SK-N-SH (cell line): Measurements from ENCODE around the gene COL23A1. TPM values are rescaled to one million over a fixed set of nuclear protein-coding genes. Genes with fewer than 3 reads are reported as not detected.

Experiments used
- CTCF ChIA-PET: fragments of 300-600, 350-600 bp; formaldehyde crosslinking; extraction: SDS; loops from one replicate; lab custom pipeline; 2021; lab: Yijun Ruan, JAX
- POLR2A ChIA-PET: fragments of 350-600 bp; sonication (Branson Sonifier 250); formaldehyde crosslinking; extraction: SDS; loops from one replicate; lab custom pipeline; 2020; ENCODE audit warnings: antibody characterized with exemption, inconsistent platforms; lab: Yijun Ruan, JAX
- DNase-seq: peaks from one replicate; pipeline ENCODE4 v3.0.0; 2012
- H2AFZ ChIP-seq: fragments of 200-600 bp; sonication (generic); 2 replicates; pipeline ENCODE4 v1.8.1; 2016; ENCODE audit warnings: antibody characterized with exemption, mild to moderate bottlenecking, low read depth
- H3F3A ChIP-seq: fragments of 200-600 bp; sonication (generic); replicated peaks from 2 replicates; pipeline ENCODE3; 2016; ENCODE audit warnings: antibody characterized with exemption, mild to moderate bottlenecking; ENCODE audit not compliant: insufficient read depth
- H3K27ac ChIP-seq, 2 experiments: fragments of 200-500 bp in 1 of 2; fragments of 200-600 bp in 1 of 2; sonication (Bioruptor generic) in 1 of 2; sonication (generic), shearing (Covaris generic) in 1 of 2; 2 replicates each; pipeline versions ENCODE4 v1.5.1 to v1.6.1; 2014 to 2016; ENCODE audit warnings: low read depth in 2 of 2, inconsistent platforms in 1 of 2, low read length in 1 of 2, mild to moderate bottlenecking in 1 of 2, mixed read lengths in 1 of 2
- H3K27me3 ChIP-seq: fragments of 200-600 bp; sonication (generic), shearing (Covaris generic); 2 replicates; pipeline ENCODE4 v1.6.1; 2016; ENCODE audit warnings: mixed run types; ENCODE audit not compliant: insufficient read depth
- H3K36me3 ChIP-seq, 2 experiments: fragments of 200-500 bp in 1 of 2; fragments of 200-600 bp in 1 of 2; sonication (Bioruptor generic) in 1 of 2; sonication (generic) in 1 of 2; replicated peaks in 1 of 2; 2 replicates each; pipeline versions ENCODE3 to v1.5.1; 2014 to 2016; ENCODE audit warnings: low read length in 1 of 2, mild to moderate bottlenecking in 1 of 2; ENCODE audit not compliant: insufficient read depth in 2 of 2, control insufficient read depth in 1 of 2
- H3K4me1 ChIP-seq, 2 experiments: fragments of 200-500 bp in 1 of 2; fragments of 200-600 bp in 1 of 2; sonication (Bioruptor generic) in 1 of 2; sonication (generic), shearing (Covaris generic) in 1 of 2; 2 replicates each; pipeline versions ENCODE4 v1.5.1 to v1.6.1; 2014 to 2016; ENCODE audit warnings: low read depth in 1 of 2, low read length in 1 of 2, mixed run types in 1 of 2; ENCODE audit not compliant: insufficient read depth in 2 of 2, control insufficient read depth in 1 of 2
- H3K4me2 ChIP-seq: fragments of 200-600 bp; sonication (generic), shearing (Covaris generic); 2 replicates; pipeline ENCODE4 v1.6.1; 2017; ENCODE audit warnings: mixed run types
- H3K4me3 ChIP-seq, 2 experiments: fragments of 200-500 bp in 1 of 2; fragments of 200-600 bp in 1 of 2; sonication (Bioruptor generic) in 1 of 2; sonication (generic), shearing (Covaris generic) in 1 of 2; 2 replicates each; pipeline versions ENCODE4 v1.5.1 to v1.8.1; 2014 to 2016; ENCODE audit warnings: low read depth in 2 of 2, inconsistent platforms in 1 of 2, low read length in 1 of 2, mild to moderate bottlenecking in 1 of 2, mixed read lengths in 1 of 2, moderate library complexity in 1 of 2
- H3K79me2 ChIP-seq: fragments of 200-600 bp; sonication (generic); 2 replicates; pipeline ENCODE4 v1.8.1; 2017; ENCODE audit warnings: mild to moderate bottlenecking; ENCODE audit not compliant: insufficient read depth
- H3K9ac ChIP-seq: fragments of 200-600 bp; sonication (generic); 2 replicates; pipeline ENCODE4 v1.6.1; 2017; ENCODE audit warnings: mixed run types
- H3K9me2 ChIP-seq: fragments of 200-600 bp; sonication (generic); 2 replicates; pipeline ENCODE4 v1.6.1; 2017; ENCODE audit warnings: mixed run types
- H3K9me3 ChIP-seq: fragments of 200-600 bp; sonication (generic); 2 replicates; pipeline ENCODE4 v1.6.1; 2017; ENCODE audit warnings: mixed run types, mild to moderate bottlenecking, moderate library complexity
- H4K20me1 ChIP-seq: fragments of 200-600 bp; sonication (generic); 2 replicates; pipeline ENCODE4 v1.6.1; 2017; ENCODE audit warnings: mild to moderate bottlenecking, mixed run types; ENCODE audit not compliant: insufficient read depth
- CHD2 ChIP-seq: fragments of 150-350 bp; IDR thresholded peaks from 2 replicates; pipeline ENCODE4 v1.6.1; 2018; ENCODE audit warnings: low read length; ENCODE audit not compliant: partially characterized antibody
- CTCF ChIP-seq: fragments of 200-600 bp; sonication (generic); IDR thresholded peaks from 2 replicates; pipeline ENCODE4 v1.6.1; 2017; ENCODE audit warnings: antibody characterized with exemption, mild to moderate bottlenecking, moderate library complexity
- ELF1 ChIP-seq: IDR thresholded peaks from 2 replicates; pipeline ENCODE4 v1.4.0; 2012
- EP300 ChIP-seq, 2 experiments: IDR thresholded peaks; 2 replicates each; pipeline versions ENCODE4 v1.4.0 to v1.6.1; 2012; ENCODE audit warnings: borderline replicate concordance in 1 of 2, low read depth in 1 of 2, low read length in 1 of 2
- FOSL2 ChIP-seq: IDR thresholded peaks from 2 replicates; pipeline ENCODE4 v1.4.0; 2012; ENCODE audit warnings: low read depth, mild to moderate bottlenecking, moderate library complexity, borderline replicate concordance
- FOXJ3 ChIP-seq: sonication (generic); formaldehyde crosslinking; IDR thresholded peaks from 2 replicates; pipeline ENCODE4 v1.5.1; 2020; ENCODE audit warnings: mild to moderate bottlenecking, missing genetic modification reagents
- GABPA ChIP-seq: IDR thresholded peaks from 2 replicates; pipeline ENCODE4 v1.4.0; 2012; ENCODE audit warnings: low read depth, mild to moderate bottlenecking
- GATA2 ChIP-seq: sonication (generic); formaldehyde crosslinking; IDR thresholded peaks from 2 replicates; pipeline ENCODE4 v1.5.0; 2020; ENCODE audit warnings: mild to moderate bottlenecking, missing genetic modification reagents
- IRF3 ChIP-seq: fragments of 150-350 bp; IDR thresholded peaks from 2 replicates; pipeline ENCODE4 v1.6.1; 2016; ENCODE audit warnings: mild to moderate bottlenecking, low read depth, low read length
- JUND ChIP-seq: IDR thresholded peaks from 2 replicates; pipeline ENCODE4 v1.4.0; 2012
- MEF2A ChIP-seq: IDR thresholded peaks from 2 replicates; pipeline ENCODE4 v1.4.0; 2012; ENCODE audit warnings: low read depth, borderline replicate concordance
- MXI1 ChIP-seq: IDR thresholded peaks from 2 replicates; pipeline ENCODE4 v1.6.1; 2012; ENCODE audit warnings: mild to moderate bottlenecking, low read depth, low read length, improper control_type of control experiment
- NFIC ChIP-seq: IDR thresholded peaks from 2 replicates; pipeline ENCODE4 v1.4.0; 2012; ENCODE audit warnings: borderline replicate concordance
- POLR2AphosphoS5 ChIP-seq: IDR thresholded peaks from 2 replicates; pipeline ENCODE4 v1.6.1; 2012; ENCODE audit warnings: low read depth, low read length
- RAD21 ChIP-seq: IDR thresholded peaks from 2 replicates; pipeline ENCODE4 v1.6.1; 2012; ENCODE audit warnings: mild to moderate bottlenecking, low read length
- RCOR1 ChIP-seq: fragments of 150-350 bp; IDR thresholded peaks from 2 replicates; pipeline ENCODE4 v1.6.1; 2017; ENCODE audit warnings: antibody characterized with exemption, low read length
- REST ChIP-seq: IDR thresholded peaks from 2 replicates; pipeline ENCODE4 v1.6.1; 2012; ENCODE audit warnings: mild to moderate bottlenecking, low read depth, low read length, moderate library complexity
- RFX5 ChIP-seq: IDR thresholded peaks from 2 replicates; pipeline ENCODE4 v1.6.1; 2012; ENCODE audit warnings: mild to moderate bottlenecking, improper control_type of control experiment, low read length
- RXRA ChIP-seq: IDR thresholded peaks from 2 replicates; pipeline ENCODE4 v1.4.0; 2012; ENCODE audit warnings: low read depth, mild to moderate bottlenecking, borderline replicate concordance
- SMC3 ChIP-seq: IDR thresholded peaks from 2 replicates; pipeline ENCODE4 v1.6.1; 2012; ENCODE audit warnings: low read depth, low read length, improper control_type of control experiment
- TAF1 ChIP-seq: IDR thresholded peaks from 2 replicates; pipeline ENCODE4 v1.6.1; 2012; ENCODE audit warnings: low read depth, mild to moderate bottlenecking, low read length, moderate library complexity, borderline replicate concordance
- TCF12 ChIP-seq: IDR thresholded peaks from 2 replicates; pipeline ENCODE4 v1.4.0; 2012
- TEAD4 ChIP-seq: IDR thresholded peaks from 2 replicates; pipeline ENCODE4 v1.4.0; 2012; ENCODE audit warnings: mild to moderate bottlenecking, borderline replicate concordance; ENCODE audit not compliant: insufficient read depth
- USF1 ChIP-seq: IDR thresholded peaks from 2 replicates; pipeline ENCODE4 v1.4.0; 2012; ENCODE audit warnings: low read depth, borderline replicate concordance
- YY1 ChIP-seq: IDR thresholded peaks from 2 replicates; pipeline ENCODE4 v1.4.0; 2012; ENCODE audit warnings: low read depth, mild to moderate bottlenecking
- ZBTB33 ChIP-seq: IDR thresholded peaks from 2 replicates; pipeline ENCODE4 v1.4.0; 2012; ENCODE audit warnings: low read depth, borderline replicate concordance
- WGBS: methylation state at CpG from one replicate; pipeline ENCODE4 v1.1.6; 2017; ENCODE audit warnings: low lambda C conversion rate; 5-methylcytosine and 5-hydroxymethylcytosine counted together
- polyA plus RNA-seq, 3 experiments: library from polyadenylated mRNA; depleted of rRNA; stranded (reverse); fragments of >200 nt; gene quantifications; 2 replicates each; pipeline ENCODE4 v1.2.3, GENCODE V29; 2012

COL23A1 gene
- polyA plus RNA-seq, 1 of the 3 experiments (the other 2 are of a cell fraction) = 0.10 TPM

- H3K4me2 ChIP-seq = no peak overlapping the region
- no peaks in the 10 kb centered on the region for H4K20me1 ChIP-seq
- POLR2A ChIA-PET = interaction anchor here (0.6 to 1.6 kb wide), 5 partner anchors 9 to 257 kb away, joined by 3 to 6 read pairs (median 3); no protein-coding TSS in a partner anchor
- H3K9ac ChIP-seq = no peak overlapping the region
- H3F3A ChIP-seq = no peaks in the 10 kb centered on the region
- CTCF ChIA-PET = interaction anchor here (1.4 to 3.2 kb wide), 3 partner anchors 11 to 68 kb away, joined by 3 to 14 read pairs (median 6); no protein-coding TSS in a partner anchor
- no peaks in the 10 kb centered on the region for H3K79me2 ChIP-seq
- H3K4me1 ChIP-seq = peaks cover 0 to 56% of the 10 kb centered on the region in 2 experiments; a peak in 2 of 4 replicates
- no peak overlapping the region for H3K4me3 ChIP-seq
- no peaks in the 10 kb centered on the region for H3K9me2 ChIP-seq
- H3K9me3 ChIP-seq = no peaks in the 10 kb centered on the region
- no peaks in the 10 kb centered on the region for H3K36me3 ChIP-seq
- H3K27ac ChIP-seq = peak overlapping the region in 1 of 2 experiments; percentile 98; a peak in 2 of 4 replicates
- no peaks in the 10 kb centered on the region for H3K27me3 ChIP-seq
- no peak overlapping the region for H2AFZ ChIP-seq
- peak; percentile 95 for DNase-seq
- 32% methylated on average over 6 of the region's 13 CpGs for WGBS
- TF ChIP-seq TAF1 (no peak), CHD2 (peak; percentile 90), YY1 (no peak), MXI1 (peak; percentile 42; the same call in 1 of the 2 replicates), REST (no peak), CTCF (no peak), RAD21 (peak; percentile 42; the same call in 1 of the 2 replicates), SMC3 (no peak), FOSL2 (no peak), IRF3 (no peak), GATA2 (CRISPR knock-in tag) (peak; percentile 67), USF1 (no peak), TEAD4 (no peak), RXRA (no peak), RCOR1 (peak; percentile 87), EP300 (IDR thresholded peaks at IDR 0.05; ENCODE audit: borderline replicate concordance in 1 of 2, low read depth in 1 of 2, low read length in 1 of 2) (peak in 1 of 2 experiments; percentile 93; a peak in 2 of 4 replicates), FOXJ3 (CRISPR knock-in tag) (peak; percentile 90), ZBTB33 (no peak), RFX5 (no peak), NFIC (no peak), MEF2A (no peak), GABPA (no peak), TCF12 (peak; percentile 43), POLR2AphosphoS5 (no peak), JUND (no peak), ELF1 (no peak)
Measured at GRCh38 chr5:178349075-178349511, 241.1 kb downstream of the COL23A1 start.
